Right renal pelvis (tissue), 4 donors: ENCODE data around the gene RGS7. TPM values are rescaled to one million over a fixed set of nuclear protein-coding genes. Genes with fewer than 3 reads are reported as not detected.
A peak's percentile ranks its signal among the peaks of the same experiment; 100 is the strongest.

ENCODE experiments used
- DNase-seq, 4 donors: peaks; one replicate each; pipeline ENCODE4 v3.0.0-alpha.2; 2013; ENCODE audit warnings: low read depth in 4 of 4, low spot score in 3 of 4, missing footprints in 1 of 4
- polyA plus RNA-seq, 4 donors: library from polyadenylated mRNA; unstranded; fragments of 120-200 nt; gene quantifications; one replicate each; pipeline ENCODE4 v1.2.1, GENCODE V29; 2013; ENCODE audit not compliant: insufficient read length in 4 of 4

Gene RGS7
- polyA plus RNA-seq, result 1 to 10 TPM; 5.3 to 6.5 (median 6.2) TPM

DNA sequence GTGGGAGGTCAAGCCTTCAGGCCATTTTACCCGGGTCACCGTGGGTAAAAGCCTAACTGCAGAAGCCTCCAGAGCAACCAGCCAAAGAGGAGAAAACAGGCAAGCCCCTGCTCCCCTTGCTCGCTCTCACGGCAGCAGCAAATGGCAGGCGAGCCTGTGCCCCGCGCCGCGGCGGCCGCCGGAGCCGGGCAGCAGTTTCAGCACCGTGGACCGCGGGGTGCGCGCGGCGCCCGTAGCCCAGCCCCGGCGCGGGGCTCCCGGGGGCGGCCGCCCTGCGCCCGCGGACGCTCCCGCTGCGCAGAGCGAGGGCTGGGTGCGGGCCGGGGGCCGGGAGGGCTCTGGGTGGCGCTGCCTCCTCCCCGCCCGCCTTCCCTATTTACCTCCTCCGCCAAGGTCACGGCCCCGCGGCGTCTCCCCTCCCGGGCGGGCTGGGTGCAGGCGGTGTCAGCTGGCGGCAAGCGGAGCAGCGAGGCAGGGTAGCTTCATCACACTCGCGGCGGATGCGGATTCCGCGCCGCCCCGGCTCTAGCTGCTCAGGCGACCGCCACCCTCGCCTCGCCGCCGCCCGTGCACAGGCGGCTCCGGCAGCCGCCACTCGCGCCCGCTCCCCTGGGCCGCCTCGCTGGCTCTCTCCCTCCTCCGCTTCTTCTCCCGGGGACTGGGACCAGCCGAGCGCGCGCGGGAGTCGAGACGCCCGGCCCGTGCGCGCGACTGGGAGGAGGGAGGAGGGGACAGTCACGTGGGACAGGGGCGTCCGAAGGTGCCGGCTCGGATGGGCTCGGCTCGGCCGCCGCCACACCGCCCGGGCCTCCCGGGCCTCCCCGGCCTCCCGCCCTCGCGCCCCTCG is at the start of gene RGS7:
TSS of gene RGS7 (minus strand) at position 687 of the 847 bp plus-strand sequence.
- peak; percentile 51 to 57 (median 57) for DNase-seq

DNA sequence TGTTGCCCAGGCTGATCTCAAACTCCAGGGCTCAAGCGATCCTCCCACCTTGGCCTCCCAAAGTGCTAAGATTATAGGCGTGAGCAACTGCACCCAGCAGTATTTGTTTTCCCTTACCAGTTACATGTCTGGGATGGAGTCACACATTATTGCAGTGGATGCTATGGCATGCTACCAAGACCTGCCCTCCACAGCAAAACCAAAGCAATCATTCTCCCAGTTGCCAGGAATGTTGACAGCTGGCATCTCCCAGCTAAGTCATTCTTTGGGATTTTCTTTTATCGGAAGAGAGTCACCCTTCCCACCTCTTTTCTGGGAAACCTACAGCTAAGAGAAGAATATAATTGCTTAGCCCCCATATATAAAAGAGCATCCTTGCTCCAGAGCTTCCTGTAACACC is 49.4 kb upstream of the RGS7 start:
- no peak for DNase-seq

GRCh38 chr1:241401156-241401555 is 44.2 kb upstream of the RGS7 start:
- no peak for DNase-seq

GRCh38 chr1:241396747-241397681 is 40.0 kb upstream of the RGS7 start:
- peak in 3 of 4 donors; percentile 5 to 27 (median 20) for DNase-seq

- no peak for DNase-seq
Observed at GRCh38 chr1:241391926-241392710, 35.1 kb upstream of the RGS7 start.

DNA sequence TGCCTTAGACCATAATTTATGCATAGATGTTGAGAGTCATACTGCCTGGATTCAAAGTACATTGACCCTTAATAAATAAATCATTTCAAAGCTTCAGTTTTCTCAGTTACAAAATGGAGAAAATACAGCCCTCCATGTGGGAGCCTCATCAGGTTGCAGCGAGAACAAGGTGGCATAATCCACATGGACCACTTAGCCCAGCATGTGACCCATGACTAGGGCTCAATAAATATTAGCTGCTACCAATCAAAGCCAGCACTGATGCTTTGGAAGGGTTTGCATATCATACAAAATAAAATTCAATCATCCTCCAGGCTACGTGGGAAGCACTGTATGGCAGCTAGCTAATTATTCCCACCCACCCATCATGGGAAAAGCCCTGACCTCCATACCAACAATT is 33.5 kb upstream of the RGS7 start:
- no peak for DNase-seq

DNA sequence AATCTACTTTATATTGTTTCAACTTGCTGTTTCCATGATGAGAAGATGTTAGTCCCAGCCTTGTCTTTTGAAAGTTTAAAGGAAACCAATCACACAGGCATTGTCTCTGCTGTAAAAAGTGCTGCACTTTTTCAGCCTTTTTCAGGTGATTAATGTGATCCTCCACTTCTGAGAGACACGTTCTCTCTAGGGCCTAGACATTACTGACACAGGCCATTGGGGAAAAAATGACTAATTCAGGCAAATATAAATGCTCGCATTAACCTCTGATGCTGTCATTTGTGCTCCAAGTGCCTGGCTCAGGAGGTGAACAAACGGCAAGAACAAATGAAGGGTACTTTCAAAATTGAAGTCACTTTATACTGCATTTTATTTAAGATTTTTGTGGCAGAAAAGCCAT is 32.4 kb upstream of the RGS7 start:
- DNase-seq, result no peak

DNA sequence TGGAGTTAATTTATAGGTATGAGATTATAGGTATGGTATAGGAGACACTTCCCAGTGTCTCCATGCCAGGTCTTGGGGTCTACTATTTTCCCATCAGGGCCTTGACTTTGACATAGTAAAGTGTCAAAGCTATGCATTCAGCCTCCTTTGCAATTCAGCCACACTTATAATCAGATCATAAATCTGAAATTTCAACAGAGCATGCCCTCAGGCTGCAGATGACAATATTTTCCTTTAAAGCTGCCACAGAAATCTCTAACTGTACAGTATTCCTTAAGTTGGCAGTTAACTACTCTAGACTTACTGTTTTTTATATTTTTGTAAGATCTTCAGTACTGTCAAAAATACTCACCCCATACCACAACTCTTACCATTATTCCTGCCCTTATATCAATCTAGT is 30.2 kb upstream of the RGS7 start:
- DNase-seq, result no peak

- DNase-seq, result no peak
Observed at GRCh38 chr1:241376701-241377100, 19.7 kb upstream of the RGS7 start.

DNA sequence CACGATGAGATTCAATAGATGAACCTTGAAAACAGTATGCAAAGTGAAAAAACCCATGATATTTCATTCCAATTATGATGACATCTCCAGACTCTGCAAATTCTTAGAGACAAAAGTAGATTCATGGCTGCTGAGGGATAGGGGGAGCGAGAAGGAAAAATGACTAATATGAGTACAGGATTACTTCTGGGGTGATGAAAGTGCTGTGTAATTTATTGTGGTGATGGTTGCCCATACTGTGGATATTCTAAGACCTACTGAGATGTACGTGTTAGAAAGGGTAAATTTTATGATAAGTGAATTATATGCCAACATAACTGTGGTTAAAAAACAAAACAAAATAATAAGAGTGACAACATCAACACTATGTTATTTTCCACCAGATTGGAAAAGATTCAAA is 18.9 kb upstream of the RGS7 start:
- no peak for DNase-seq

DNA sequence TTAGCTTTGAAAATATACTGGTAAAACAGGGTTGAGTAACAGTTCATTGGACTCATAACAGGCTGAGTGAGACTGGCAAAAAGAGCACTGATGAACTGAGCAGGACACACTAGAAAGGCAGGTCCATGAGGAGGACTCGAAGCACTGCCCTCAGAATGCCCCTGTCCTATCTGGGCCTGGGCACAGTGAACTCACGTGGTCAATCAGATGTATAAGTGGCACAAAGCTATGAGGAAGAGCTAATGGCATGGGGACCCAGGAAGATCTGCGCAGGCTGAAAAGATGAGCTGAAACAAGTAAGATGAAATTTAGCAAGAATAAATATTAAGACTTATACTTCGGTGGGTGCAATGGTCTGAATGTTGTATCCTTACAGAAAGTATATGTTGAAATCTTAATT is 9.2 kb upstream of the RGS7 start:
- no peak for DNase-seq

- DNase-seq, result no peak
Observed at GRCh38 chr1:241362350-241362749, 5.3 kb upstream of the RGS7 start.

- DNase-seq, result peak in 1 of 4 donors; percentile 15
Observed at GRCh38 chr1:241357366-241358340, 648 bp upstream of the RGS7 start.

GRCh38 chr1:241356187-241356518 is 852 bp downstream of the RGS7 start:
- peak in 3 of 4 donors; percentile 5 to 16 (median 13) for DNase-seq

DNA sequence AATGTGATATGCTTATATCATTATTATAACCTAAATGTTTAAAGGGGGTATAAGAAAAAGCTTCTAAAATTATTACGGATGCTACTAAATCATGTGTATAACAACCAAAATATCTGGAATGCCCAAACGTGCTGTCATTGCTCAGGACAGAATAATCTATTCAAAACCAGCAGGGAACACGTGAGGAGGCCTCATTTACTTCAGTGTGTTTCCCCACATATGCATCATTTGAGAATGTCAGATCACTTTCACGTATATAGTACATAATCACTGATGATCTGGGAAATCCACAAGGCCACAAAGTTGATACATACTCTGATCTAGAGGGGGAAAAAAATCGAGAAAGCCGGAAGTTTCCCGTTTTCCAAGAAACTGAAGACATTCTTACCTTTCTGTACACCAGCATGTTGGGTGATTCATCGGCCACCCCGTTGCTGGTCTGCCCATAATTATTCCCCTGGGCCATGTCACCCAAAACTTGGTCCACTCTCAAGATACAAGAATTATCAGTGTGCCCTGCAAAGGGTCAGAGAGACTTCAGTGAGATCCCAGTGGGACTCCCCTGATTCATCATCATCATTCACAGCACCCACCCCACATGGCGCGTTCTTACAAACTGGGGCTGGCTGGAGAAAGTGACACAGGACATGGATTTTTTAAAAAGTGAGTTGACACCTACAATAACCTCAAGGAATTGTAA is 1.5 kb downstream of the RGS7 start:
- DNase-seq, result no peak

GRCh38 chr1:241352401-241352800 is 4.6 kb downstream of the RGS7 start:
- no peak for DNase-seq

DNA sequence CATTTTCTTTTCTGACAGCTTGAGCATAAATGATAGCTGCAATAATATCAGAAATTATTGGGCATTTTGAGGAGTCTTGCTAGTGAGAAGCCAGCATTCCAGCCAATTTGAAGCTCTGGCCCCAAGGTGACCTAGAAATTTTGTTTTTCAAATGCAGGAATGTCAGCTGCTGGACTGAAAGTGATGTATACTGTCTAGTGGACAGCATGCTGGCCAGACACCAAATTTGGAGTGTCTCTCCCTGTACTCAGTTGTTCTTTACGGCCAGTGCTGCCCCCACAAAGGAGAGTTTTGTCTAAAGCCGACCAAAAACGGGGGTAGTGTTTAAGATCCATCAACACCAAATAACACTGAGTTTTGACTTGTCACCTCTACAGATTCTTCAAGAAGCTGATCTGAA is 5.2 kb downstream of the RGS7 start:
- no peak for DNase-seq

- no peak for DNase-seq
Observed at GRCh38 chr1:241343956-241344355, 13.0 kb downstream of the RGS7 start.

- no peak for DNase-seq
Observed at GRCh38 chr1:241336335-241336734, 20.7 kb downstream of the RGS7 start.
